Measurements from ENCODE around the gene RAB5IF.
"Not testable (repeated sequence)": the region's sequence is repeated elsewhere in the genome, so short reads cannot be mapped to it uniquely, and the experiment has no call there.

The RAB5IF gene, protein sequence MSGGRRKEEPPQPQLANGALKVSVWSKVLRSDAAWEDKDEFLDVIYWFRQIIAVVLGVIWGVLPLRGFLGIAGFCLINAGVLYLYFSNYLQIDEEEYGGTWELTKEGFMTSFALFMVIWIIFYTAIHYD

DNA sequence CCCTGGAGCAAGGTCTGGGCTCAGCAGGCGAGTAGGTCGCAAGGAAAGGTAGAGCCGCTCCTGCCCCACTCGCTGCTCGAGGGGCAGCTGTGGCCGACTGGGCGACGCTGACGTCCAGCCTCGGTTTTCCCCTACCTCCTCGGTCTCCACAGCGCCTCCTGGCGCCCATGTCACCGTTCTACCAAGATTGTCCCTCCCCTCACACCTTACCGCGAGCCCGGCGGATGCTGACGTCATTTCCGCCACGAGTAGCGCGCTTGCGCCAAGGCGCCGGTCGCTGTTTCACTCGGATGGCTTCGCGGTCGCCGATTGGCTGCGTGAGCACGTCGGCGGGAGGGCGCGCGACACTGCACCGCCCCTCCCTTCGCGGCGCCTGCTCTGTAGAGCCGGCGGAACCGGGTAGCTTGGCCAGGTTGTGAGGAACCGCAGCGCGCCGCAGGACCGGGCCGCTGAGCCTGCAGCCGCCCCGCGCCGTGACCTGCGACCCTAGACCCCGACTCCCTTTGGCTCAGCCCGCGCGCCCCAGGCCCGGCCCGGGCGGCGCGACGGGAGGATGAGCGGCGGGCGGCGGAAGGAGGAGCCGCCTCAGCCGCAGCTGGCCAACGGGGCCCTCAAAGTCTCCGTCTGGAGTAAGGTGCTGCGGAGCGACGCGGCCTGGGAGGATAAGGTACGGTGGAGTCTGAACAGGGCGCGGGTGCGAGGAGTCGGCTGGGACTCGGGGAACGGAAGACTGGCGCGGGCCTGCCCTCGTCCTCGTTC is at the start of gene RAB5IF:
Gene RAB5IF, plus strand, starts transcription at position 381 of the 759 bp plus-strand sequence. Its CDS starts 173 bp downstream, at position 554.
- DNase-seq (ENCODE audit: low read depth in 2 of 2), result peak; percentile 98 to 99

DNA sequence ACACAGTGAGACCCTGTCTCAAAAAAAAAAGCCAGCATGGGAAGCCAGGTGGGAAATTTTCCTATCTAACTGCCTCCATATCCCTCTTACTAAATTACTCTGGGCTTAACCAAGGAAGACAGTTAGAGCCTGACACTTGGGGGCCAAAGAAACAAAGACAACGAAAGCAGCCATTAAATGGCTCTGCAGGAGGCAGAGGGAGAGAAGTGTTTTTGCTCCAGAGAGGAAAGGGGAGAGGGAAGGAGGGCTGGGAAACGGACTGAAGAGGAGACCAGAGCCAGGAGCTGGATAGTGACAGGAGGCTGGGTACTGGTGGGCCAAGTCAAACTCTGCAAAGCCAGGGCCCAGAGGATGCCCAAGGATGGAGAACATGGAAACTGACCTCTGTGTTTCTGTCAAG is 42.9 kb upstream of the RAB5IF start:
- DNase-seq (ENCODE audit: low read depth in 2 of 2), result no peak

DNA sequence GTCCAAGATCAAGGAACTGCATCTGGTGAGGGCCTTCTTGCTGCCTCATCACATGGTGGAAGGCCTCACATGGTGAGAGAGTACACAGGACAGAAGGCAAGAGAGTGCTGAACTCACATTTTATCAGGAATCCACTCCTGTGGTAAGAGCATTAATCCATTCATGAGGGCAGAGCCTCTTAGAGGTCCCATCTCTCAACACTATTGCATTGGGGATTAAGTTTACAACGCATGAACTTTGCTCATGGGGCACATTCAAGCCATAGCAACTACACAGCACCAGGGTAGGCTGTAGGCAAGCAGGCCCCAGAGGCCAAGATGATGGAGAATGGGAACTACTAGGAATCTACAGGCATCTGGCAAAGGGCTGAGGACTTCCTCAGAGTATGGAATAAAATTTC is 42.2 kb upstream of the RAB5IF start:
- no peak for DNase-seq (ENCODE audit: low read depth in 2 of 2)

DNA sequence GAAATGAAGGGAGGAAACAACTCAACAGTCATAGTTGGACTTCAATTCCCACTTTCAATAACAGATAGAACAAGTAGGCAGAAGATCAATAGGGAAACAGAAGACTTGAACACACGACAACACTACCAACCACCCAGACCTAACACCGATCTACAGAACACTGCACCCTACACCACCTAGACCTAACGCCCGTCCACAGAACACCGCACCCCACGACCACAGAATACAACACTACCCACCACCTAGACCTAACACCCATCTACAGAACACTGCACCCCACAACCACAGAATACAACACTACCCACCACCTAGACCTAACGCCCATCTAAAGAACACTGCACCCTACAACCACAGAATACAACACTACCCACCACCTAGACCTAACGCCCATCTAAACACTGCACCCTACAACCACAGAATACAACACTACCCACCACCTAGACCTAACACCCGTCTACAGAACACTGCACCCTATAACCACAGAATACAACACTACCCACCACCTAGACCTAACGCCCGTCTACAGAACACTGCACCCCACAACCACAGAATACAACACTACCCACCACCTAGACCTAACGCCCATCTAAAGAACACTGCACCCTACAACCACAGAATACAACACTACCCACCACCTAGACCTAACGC is 41.4 kb upstream of the RAB5IF start:
- DNase-seq (ENCODE audit: low read depth in 2 of 2), result not testable (repeated sequence)

DNA sequence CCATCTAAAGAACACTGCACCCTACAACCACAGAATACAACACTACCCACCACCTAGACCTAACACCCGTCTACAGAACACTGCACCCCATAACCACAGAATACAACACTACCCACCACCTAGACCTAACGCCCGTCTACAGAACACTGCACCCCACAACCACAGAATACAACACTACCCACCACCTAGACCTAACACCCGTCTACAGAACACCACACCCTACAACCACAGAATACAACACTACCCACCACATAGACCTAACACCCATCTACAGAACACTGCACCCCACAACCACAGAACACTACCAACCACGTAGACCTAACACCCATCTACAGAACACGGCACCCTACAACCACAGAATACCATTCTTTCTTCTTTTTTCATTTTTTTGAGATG is 40.9 kb upstream of the RAB5IF start:
- not testable (repeated sequence) for DNase-seq (ENCODE audit: low read depth in 2 of 2)

DNA sequence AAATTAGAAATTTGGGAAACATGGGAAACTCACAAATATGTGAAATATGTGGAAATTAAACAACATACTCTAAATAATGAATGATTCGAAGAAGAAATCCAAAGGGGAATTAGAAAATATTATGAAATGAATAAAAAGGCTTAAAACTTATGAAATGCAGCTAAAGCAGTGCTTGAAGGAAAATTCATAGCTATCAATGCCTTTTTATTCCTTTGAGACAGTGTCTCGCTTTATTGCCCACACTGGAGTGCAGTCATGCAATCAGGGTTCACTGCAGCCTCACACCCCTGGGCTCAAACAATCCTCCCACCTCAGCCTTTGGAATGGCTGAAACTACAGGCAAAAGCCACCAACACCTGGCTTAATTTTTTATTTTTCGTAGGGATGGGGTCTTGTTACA is 40.1 kb upstream of the RAB5IF start:
- DNase-seq (ENCODE audit: low read depth in 2 of 2), result no peak

DNA sequence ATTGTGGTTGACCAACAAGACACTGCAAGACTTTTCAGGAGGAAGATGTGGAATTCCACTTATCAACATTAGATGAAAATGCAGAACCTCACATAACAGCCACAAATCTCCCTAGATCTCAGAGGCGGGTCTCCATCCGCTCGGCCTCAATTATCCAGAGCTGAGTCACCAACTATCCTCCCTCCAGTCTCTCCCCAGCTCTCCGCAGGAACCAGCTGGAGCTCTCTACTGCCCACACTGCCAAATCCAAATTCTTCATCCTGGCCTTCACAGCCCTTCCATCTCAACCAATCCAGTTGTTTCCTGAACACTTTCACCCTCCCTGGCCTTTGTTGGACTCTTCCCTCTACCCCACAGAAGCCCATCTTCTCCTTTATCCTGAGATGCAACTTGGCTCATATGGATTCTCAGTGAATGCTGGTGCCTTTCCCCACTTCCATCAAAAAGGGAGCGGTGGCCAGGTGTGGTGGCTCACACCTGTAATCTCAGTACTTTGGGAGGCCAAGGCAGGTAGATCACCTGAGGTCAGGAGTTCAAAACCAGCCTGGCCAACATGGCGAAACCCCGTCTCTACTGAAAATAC is 35.6 kb upstream of the RAB5IF start:
- DNase-seq (ENCODE audit: low read depth in 2 of 2), result no peak

DNA sequence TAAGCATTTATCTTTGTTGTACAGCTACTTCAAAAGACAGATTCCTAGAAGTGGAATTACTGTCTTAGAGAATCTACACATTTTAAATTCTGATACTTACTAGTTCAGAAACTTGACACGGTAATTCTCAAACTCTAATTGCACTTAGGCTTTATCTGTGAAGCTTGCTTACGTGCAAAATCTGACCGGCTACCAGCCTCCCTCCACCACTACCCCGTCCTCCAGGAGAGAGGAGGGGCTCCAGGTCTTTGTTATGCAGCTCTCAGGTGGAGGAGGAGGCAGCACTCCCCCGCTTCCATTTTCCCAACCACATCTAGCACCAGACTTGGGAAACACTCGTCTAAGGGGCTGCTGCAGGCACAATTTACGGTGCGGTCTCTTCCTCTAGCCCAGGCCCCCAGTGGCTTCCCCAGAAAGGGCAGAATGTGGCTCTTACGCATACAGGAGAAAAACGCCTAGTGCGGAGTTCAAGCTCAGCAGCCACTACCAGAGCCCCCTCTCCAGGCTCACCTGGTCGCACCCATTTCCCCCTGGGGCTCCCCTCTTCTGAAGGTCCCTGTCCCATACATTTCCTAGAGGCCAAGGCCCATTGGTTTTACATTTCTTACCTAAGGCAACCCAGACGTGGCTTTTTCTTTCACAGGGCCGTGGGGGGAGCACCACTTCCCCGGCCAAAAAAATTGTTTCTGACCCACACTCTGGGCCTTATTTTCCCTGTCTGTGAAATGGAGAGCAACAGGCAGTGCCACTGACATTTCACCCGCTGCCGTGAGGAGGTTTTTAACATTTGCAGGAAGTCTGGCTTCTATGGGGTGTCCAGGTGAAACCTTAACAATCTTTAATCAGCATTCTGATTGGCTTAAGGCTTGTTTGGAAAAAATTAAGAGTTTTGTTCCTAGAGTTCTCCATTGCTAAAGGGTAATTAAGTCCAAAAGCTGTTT is 33.7 kb upstream of the RAB5IF start:
- no peak for DNase-seq (ENCODE audit: low read depth in 2 of 2)

DNA sequence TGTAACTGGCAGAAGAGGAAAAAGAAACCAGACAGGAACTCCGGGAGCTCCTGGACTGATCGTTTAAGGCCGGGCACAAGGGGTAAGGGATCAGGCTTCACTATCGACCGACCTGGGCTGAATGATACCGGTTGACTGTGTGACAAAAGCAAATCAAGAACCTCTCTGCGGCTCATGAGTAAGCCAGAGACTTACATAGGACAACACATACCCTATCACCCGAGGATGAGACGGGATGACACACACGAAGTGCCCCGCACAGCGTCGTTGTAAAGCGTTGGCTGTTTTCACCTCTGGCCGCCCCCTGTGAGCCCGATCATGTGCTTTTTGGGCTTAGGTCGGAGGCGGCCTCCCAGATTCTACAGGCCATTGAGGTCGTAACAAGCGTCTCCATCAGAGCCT is 32.9 kb upstream of the RAB5IF start:
- DNase-seq (ENCODE audit: low read depth in 2 of 2), result peak; percentile 72 to 74

DNA sequence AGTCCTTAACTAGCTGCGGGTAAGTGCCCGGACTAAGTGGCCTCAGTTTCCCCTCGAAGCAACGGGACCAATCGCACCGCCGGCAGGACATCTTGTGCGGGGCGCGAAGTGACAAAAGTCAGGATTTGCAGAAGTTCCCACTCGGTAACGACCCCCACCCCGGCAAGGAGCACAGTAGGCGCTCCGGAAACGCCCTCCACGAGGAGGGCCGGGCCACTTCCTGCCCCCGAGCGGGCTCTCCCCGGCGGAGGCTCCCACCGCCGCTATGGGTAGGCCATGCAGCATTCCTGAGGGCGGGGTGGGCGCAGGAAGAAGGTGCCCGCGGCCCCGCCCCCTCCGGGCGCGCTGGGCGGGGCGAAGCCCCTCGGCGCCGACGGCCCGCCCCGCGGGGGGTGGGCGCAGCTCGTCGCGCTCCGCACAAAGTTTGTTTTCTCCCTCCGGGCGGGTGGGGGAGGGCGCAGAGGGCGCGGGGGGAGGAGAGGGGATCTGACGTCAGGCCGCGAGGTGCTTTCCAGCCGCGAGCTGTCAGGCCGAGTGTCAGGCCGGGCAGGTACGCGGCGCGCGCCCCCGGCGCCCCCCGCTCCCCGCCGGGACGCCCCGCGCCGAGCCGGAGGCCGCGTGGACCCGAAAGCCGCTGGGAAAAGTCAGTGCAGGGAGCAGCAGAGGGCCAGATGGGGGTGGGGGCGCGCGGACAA is 32.3 kb upstream of the RAB5IF start, which contains the start of gene TGIF2:
Gene TGIF2, plus strand, starts transcription at position 495 of the 695 bp plus-strand sequence. CDS start 5,178 bp downstream, outside the sequence.
- peak; percentile 80 to 83 for DNase-seq (ENCODE audit: low read depth in 2 of 2)

DNA sequence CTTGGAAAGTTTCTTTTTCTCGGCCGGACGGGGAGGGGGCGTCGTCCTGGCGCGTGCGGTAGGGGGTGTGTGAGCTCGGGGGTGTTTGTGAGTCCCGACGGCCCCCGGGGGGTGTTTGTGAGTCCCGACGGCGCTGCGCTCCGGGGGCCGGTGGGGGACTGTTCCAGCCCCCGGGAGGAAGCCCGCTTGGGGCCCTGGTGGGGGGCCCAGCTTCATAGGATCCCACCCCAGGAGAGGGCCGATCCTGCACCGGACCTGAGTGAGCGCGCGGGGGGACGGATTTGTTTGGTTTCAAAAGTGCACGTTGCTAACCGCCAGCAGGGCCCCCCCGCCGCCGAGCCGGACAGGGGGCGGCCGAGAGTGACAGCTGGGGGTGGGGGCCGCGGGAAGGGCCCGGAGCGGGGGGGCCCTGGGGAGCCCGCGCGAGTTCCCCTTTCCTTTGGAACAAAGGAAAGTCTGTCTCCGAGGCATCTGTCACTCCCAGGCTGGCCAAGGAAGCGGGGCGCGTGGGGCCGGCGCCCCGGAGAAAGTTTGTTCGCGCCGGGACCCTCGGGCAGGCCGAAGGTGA is 31.7 kb upstream of the RAB5IF start:
- no peak for DNase-seq (ENCODE audit: low read depth in 2 of 2)

DNA sequence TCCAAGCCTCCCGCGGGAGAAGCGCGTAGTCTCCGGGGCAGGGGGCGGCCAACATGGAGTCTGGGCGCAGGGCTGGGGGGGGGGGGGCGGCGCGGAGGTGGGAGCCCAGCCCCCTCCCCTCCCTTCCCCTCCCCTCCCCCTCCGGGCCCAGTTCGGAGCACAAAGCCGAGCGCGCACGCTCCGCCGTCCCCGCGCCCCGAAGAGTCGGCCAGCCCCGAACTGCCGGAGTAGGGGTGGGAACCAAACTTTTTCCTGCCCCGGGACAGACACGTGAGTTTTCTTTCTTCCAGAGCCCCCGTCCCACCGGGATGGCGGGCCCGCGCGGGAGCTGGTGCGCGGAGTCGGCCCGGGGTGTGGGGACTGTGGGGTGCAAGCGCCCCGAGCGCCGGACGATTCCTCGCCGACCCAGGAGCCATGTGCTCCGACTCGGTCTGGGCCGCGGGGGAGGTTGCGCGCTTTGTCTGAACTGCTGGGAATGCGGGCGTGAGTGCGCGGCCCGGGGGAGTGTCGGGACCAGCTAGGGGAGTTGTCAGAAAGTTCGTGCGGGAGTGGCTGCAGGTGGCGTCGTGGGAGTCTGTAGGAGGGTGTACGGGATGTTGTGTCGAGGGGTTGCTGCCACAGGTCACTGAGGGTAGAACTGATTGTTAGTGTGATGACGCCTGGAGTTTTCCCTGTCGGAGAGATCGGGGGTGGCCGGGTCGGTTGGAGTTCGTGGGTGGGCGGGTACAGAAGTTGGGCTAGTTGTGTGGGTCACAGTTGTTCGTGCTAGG is 31.0 kb upstream of the RAB5IF start:
- no peak for DNase-seq (ENCODE audit: low read depth in 2 of 2)

DNA sequence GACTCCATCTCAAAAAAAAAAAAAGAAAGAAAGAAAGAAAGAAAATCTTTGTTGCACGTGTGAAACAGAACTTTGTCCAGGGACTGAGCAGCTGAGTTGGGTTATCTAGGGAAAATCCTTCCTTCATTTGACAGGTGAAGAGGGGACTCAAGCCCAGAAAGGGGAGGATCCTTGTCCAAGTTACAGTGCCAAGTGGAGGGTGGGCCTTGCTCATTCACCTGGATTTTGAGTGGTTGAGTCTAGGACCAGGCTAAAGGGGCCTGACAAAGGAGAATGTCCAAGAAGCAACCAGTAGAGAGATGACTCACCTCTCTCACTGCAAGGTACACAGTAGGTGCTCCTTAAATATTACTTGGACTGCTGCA is 29.5 kb upstream of the RAB5IF start:
- no peak for DNase-seq (ENCODE audit: low read depth in 2 of 2)

DNA sequence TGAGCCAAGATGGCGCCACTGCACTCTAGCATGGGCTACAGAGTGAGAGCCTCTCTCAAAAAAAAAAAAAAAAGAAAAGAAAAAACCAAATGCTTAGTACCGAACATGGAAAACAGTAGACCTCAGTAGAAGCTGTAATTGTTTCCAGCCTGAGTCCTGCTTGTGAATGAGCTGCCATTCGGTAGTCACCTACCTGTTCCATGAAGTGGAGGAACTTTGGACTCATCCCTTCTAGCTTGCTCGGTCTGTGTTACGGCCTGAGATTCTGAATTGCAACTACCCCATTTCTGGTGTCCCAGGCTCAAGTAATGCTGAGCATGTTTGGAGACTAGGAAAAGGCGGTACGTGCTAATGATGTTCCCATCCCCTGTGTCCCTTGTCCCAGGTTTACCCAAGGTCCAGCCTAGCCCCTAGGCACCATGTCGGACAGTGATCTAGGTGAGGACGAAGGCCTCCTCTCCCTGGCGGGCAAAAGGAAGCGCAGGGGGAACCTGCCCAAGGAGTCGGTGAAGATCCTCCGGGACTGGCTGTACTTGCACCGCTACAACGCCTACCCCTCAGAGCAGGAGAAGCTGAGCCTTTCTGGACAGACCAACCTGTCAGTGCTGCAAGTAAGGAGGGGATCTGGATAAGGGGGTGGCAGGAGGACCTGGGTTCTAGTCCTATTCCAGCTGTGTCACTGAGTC is 27.1 kb upstream of the RAB5IF start:
- DNase-seq (ENCODE audit: low read depth in 2 of 2), result no peak

DNA sequence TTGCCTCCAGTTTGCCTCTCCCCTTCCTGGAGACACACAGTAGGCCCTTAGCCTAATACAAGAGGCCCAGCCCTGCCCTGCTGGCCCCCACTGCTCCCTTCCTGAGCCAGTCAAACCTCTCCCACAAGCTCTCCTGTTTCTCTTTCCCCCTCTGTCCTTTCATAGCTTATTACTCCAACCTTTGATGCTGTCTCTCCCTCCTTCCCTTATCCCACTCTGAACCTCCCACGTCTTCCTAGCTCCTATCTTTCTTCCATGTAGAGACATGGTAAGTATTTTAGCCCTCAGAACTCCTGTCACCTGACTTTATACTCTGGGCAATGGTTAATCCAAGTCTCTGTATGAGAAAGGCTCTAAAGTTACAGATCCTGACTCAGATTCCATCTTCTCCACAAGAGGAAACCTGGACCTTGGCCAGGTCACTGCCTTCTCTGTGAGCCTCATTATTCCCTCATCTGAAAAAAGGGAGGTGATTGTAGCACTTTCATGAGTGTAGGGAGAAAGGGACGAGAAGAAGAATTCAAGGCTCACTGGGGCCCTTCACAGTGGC is 25.5 kb upstream of the RAB5IF start:
- no peak for DNase-seq (ENCODE audit: low read depth in 2 of 2)

DNA sequence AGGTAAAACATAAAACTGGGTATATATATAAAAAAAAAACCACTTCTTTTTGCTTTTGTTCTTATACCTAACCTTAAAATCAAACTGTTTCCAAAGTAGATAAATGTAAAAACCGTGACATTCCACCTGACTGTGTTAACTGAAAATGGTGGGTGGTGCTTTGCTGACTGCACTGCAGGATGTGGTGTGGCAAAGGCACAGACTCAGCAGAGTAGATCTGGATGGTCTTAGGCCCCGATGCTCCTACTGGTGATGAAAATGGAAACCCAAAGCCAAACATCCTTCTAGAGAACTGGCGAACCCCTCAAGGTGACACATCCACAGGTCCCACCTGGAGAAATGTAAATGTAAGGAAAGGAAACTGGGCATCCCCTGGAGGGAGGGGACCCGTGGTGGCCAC is 23.3 kb upstream of the RAB5IF start:
- no peak for DNase-seq (ENCODE audit: low read depth in 2 of 2)

DNA sequence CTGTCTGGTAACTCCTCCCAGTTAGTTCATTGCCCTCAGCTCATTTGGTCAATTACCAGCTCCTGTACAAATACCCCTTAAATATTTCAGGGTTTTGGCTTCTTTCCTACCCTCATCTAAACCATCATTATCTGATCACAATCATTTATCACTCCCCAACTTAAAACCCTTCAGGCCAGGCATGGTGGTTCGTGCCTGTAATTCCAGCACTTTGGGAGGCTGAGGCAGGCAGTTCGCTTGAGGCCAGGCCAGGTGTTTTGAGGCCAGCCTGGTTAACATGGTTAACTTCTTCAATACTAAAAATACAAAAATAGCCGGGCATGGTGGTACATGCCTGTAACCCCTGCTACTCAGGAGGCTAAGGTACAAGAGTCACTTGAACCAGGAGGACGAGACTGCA is 22.8 kb upstream of the RAB5IF start:
- no peak for DNase-seq (ENCODE audit: low read depth in 2 of 2)

DNA sequence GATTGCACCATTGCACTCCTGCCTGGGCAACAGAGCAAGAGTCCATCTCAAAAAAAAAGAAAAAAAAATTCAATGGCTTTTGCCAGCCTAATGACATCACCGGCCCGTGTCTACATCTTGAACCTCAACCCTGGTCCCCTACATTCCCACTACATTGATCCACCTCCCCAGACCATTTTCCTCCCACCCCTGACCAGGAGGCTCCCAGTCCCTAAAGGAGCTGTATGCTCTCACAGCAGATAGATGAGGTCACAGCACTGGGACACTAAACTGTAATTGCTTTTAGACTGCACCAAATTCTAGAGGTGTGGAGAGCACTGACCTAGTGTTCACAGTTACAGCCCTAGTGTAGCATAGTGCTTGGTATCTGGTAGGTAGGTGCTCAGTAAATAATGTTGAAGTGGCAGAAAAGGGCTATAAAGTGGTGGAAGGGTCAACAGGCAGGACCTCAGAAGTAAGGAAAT is 21.5 kb upstream of the RAB5IF start:
- no peak for DNase-seq (ENCODE audit: low read depth in 2 of 2)

All from stimulated activated CD4-positive, alpha-beta T cell treated with anti-CD3 and anti-CD28 coated beads, Interleukin-15, amount 100 ng/mL, for 48 hours (primary cell).